Hepatocyte (in vitro differentiated cells): ENCODE results near the gene MOV10. TPM values are rescaled to one million over a fixed set of nuclear protein-coding genes. Genes with fewer than 3 reads are reported as not detected.
A peak's percentile ranks its signal among the peaks of the same experiment; 100 is the strongest.

ENCODE experiments used
- DNase-seq: peaks from one replicate; pipeline ENCODE4 v3.0.0-alpha.2; 2016; ENCODE audit warnings: low spot score
- H2AFZ ChIP-seq: fragments of 200-600 bp; sonication (generic); 2 replicates; pipeline ENCODE4 v1.6.0; 2016; ENCODE audit warnings: antibody characterized with exemption, mild to moderate bottlenecking
- H3K27ac ChIP-seq: fragments of 200-600 bp; sonication (generic); 2 replicates; pipeline ENCODE4 v1.5.1; 2016; ENCODE audit warnings: mild to moderate bottlenecking
- H3K27me3 ChIP-seq: fragments of 200-600 bp; sonication (generic); 2 replicates; pipeline ENCODE4 v1.6.1; 2016
- H3K36me3 ChIP-seq: fragments of 200-600 bp; sonication (generic); replicated peaks from 2 replicates; pipeline ENCODE4 v1.5.1; 2016; ENCODE audit warnings: low read depth; ENCODE audit not compliant: insufficient read depth
- H3K4me1 ChIP-seq: fragments of 200-600 bp; sonication (generic); 2 replicates; pipeline ENCODE4 v1.5.1; 2016; ENCODE audit warnings: mild to moderate bottlenecking, moderate library complexity; ENCODE audit not compliant: insufficient read depth
- H3K4me2 ChIP-seq: fragments of 200-600 bp; sonication (generic); 2 replicates; pipeline ENCODE4 v1.6.0; 2016
- H3K4me3 ChIP-seq: fragments of 200-600 bp; sonication (generic); 2 replicates; pipeline ENCODE4 v1.5.1; 2016; ENCODE audit warnings: mild to moderate bottlenecking
- H3K79me2 ChIP-seq: fragments of 200-600 bp; sonication (generic); 2 replicates; pipeline ENCODE4 v1.6.0; 2017; ENCODE audit warnings: mild to moderate bottlenecking
- H3K9me2 ChIP-seq: fragments of 200-600 bp; sonication (generic); replicated peaks from 2 replicates; pipeline ENCODE4 v1.6.0; 2017; ENCODE audit warnings: mild to moderate bottlenecking; ENCODE audit not compliant: insufficient read depth
- H3K9me3 ChIP-seq: fragments of 200-600 bp; sonication (generic); 2 replicates; pipeline ENCODE4 v1.5.1; 2016; ENCODE audit warnings: low read depth, mild to moderate bottlenecking
- H4K20me1 ChIP-seq: fragments of 200-600 bp; sonication (generic); 2 replicates; pipeline ENCODE4 v1.6.0; 2016; ENCODE audit warnings: mild to moderate bottlenecking; ENCODE audit not compliant: insufficient read depth, poor library complexity, severe bottlenecking
- EZH2 ChIP-seq: fragments of 200-600 bp; sonication (generic); IDR thresholded peaks from 2 replicates; pipeline ENCODE4 v1.6.1; 2016; ENCODE audit warnings: antibody characterized with exemption, mild to moderate bottlenecking, borderline replicate concordance
- EZH2phosphoT487 ChIP-seq: fragments of 200-600 bp; sonication (generic); IDR thresholded peaks from one replicate; pipeline ENCODE4 v1.6.1; 2018; ENCODE audit warnings: antibody characterized with exemption, mild to moderate bottlenecking, low read depth, moderate library complexity; ENCODE audit not compliant: unreplicated experiment, severe bottlenecking
- WGBS: methylation state at CpG from one replicate; pipeline ENCODE4 v1.1.6; 2016; ENCODE audit warnings: low lambda C conversion rate; ENCODE audit errors: missing lambda C conversion rate; 5-methylcytosine and 5-hydroxymethylcytosine counted together
- polyA plus RNA-seq: library from polyadenylated mRNA; unstranded; fragments of >200 nt; fragmentation: Nextera tagmentation; extraction: Ambion mirVana; gene quantifications from 2 replicates; pipeline ENCODE4 v1.2.1, GENCODE V29; 2016
- total RNA-seq: library from RNA; depleted of rRNA; stranded (reverse); fragments of >200 nt; gene quantifications from 2 replicates; pipeline ENCODE4 v1.2.3, GENCODE V29; 2014
- TF ChIP-seq, protein P1 (sequence below): fragments of 200-600 bp; sonication (generic); IDR thresholded peaks from 2 replicates; pipeline ENCODE4 v1.5.1; 2016; ENCODE audit warnings: antibody characterized with exemption, mild to moderate bottlenecking; ENCODE audit not compliant: poor library complexity

MOV10 gene
- total and polyA plus RNA-seq, 2 experiments from 2014 or later, result 98.2 to 133 TPM

DNA sequence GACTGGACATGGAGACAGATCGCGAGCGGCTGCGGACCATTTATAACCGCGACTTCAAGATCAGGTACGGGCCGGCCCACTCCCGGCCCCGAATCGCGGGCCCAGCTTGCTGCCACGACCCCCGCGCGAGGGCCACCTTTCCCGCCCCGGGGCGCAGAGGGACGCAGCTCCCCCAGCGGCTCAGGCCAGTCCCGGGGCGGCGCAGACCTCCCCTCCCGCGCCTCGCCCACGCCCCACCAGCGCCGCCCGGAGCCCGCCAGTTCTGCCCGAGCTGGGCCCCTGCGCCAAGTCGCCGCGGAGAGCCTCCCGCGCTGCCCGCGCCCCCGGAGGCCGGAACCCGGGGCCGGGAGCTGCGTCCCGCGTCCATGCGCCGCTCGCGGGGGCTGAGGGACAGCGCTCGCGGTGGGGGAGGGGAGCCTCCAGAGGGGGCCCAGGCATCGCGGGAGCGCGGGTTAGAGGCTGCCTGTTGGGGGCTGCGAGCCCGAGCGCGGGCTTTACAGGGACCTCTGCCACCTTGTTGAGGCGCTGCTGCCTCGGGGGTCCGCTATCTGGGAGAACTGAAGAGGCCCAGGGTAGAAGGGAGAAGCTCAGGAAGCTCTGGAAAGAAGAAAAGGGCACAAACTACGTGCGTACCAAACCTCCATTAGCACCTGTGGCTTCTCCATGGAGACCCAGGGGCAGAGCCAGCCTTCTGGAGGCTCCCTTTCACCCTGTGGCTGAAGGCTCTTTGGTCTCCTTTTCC lies 698 bp downstream of the MOV10 start:
- TF ChIP-seq, protein P1, sequence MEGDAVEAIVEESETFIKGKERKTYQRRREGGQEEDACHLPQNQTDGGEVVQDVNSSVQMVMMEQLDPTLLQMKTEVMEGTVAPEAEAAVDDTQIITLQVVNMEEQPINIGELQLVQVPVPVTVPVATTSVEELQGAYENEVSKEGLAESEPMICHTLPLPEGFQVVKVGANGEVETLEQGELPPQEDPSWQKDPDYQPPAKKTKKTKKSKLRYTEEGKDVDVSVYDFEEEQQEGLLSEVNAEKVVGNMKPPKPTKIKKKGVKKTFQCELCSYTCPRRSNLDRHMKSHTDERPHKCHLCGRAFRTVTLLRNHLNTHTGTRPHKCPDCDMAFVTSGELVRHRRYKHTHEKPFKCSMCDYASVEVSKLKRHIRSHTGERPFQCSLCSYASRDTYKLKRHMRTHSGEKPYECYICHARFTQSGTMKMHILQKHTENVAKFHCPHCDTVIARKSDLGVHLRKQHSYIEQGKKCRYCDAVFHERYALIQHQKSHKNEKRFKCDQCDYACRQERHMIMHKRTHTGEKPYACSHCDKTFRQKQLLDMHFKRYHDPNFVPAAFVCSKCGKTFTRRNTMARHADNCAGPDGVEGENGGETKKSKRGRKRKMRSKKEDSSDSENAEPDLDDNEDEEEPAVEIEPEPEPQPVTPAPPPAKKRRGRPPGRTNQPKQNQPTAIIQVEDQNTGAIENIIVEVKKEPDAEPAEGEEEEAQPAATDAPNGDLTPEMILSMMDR, result peak; percentile 19
- no peak for TF ChIP-seq EZH2
- WGBS, result under 1% methylated on average over 57 of the region's 68 CpGs

DNA sequence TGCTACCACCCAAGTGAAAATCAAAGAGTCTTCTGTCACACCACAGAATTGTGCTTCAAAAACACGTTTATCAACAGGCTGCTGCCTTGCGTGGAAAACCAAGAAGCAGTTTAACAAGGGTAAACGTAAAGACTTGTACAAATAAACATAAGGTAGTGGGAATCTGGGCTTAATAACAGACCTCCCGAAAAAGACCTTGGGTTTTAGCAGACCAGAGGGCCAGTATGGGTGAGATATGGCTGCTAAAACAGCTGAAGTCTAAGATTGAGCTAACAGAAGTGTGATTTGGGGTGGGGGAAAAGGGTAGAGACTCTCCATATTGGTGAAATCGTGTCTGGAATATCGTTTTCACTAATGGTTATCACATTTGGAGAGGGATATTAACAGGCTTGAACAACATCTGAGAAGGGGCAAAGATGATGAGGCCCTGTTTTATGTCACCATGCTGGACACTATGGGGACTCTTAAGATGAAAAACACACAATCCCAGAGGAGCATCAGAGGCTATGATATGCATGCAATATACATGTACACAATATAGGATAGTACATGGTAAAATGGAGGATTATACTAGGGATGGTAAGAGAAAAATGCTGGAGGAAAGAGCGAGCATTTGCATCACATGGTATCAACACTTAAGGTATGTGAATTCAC lies 1.4 kb downstream of the MOV10 start:
- Histone ChIP-seq H3K4me1 (peaks cover 19% of the 10 kb centered on the region), H3K4me2 (peak overlapping the region; percentile 81), H3K9me2 (no peaks in the 10 kb centered on the region), H3K4me3 (peak overlapping the region; percentile 78), H2AFZ (peak overlapping the region; percentile 19), H3K27ac (peak overlapping the region; percentile 99), H3K36me3 (no peaks in the 10 kb centered on the region), H3K9me3 (no peaks in the 10 kb centered on the region), H4K20me1 (peaks cover 6% of the 10 kb centered on the region), H3K79me2 (peaks cover 53% of the 10 kb centered on the region), H3K27me3 (no peaks in the 10 kb centered on the region)
- no peak for DNase-seq
- TF ChIP-seq EZH2phosphoT487 (no peak), EZH2 (no peak)
- TF ChIP-seq, protein P1, result no peak
- WGBS, result 45% methylated on average over 7 of the region's 7 CpGs

More for the DNA sequence above, 698 bp downstream of the MOV10 start:
- peak overlapping the region; percentile 78 for H3K4me3 ChIP-seq
- no peaks in the 10 kb centered on the region for H3K36me3 ChIP-seq
- H3K4me2 ChIP-seq, result peak overlapping the region; percentile 81
- peaks cover 19% of the 10 kb centered on the region for H3K4me1 ChIP-seq
- no peaks in the 10 kb centered on the region for H3K9me2 ChIP-seq
- H3K9me3 ChIP-seq, result no peaks in the 10 kb centered on the region
- H4K20me1 ChIP-seq, result peaks cover 6% of the 10 kb centered on the region
- DNase-seq, result peak; percentile 77
- peaks cover 49% of the 10 kb centered on the region for H3K79me2 ChIP-seq
- H3K27me3 ChIP-seq, result no peaks in the 10 kb centered on the region
- peak overlapping the region; percentile 99 for H3K27ac ChIP-seq
- H2AFZ ChIP-seq, result peak overlapping the region; percentile 19

DNA sequence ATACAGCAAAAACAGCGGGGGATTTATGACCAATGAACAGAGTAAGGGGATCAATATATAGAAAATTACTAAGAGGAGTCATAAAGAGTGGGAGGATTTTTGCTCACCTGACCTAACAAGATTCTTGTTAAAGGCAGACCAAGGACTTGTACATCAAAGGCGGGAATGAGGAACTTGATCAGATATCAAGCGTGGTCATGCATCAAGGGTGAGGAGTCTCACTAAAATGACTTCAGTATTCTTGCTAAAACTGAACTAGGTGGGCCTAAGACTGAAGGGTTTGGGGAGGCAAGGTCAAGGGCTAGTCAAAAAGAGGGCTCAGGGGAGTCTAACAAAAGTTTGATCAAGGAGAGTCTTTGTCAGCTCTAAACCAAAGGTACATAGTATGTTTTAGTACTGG lies 2.1 kb downstream of the MOV10 start:
- H3K27me3 ChIP-seq, result no peaks in the 10 kb centered on the region
- WGBS, result 93% methylated on average over 3 of the region's 3 CpGs

More for the DNA sequence above, 2.1 kb downstream of the MOV10 start:
- peaks cover 60% of the 10 kb centered on the region for H3K79me2 ChIP-seq
- no peak overlapping the region for H3K4me3 ChIP-seq
- peaks cover 19% of the 10 kb centered on the region for H3K4me1 ChIP-seq
- H3K9me2 ChIP-seq, result no peaks in the 10 kb centered on the region
- no peaks in the 10 kb centered on the region for H3K9me3 ChIP-seq
- DNase-seq, result no peak
- no peak overlapping the region for H3K27ac ChIP-seq
- H4K20me1 ChIP-seq, result peaks cover 6% of the 10 kb centered on the region
- no peak for TF ChIP-seq EZH2
- TF ChIP-seq, protein P1, result no peak
- no peak for TF ChIP-seq EZH2phosphoT487
- no peak overlapping the region for H2AFZ ChIP-seq
- H3K36me3 ChIP-seq, result no peaks in the 10 kb centered on the region
- peak overlapping the region; percentile 81 for H3K4me2 ChIP-seq
